K562 (cell line): ENCODE results near the gene CDK5RAP3. TPM values are rescaled to one million over a fixed set of nuclear protein-coding genes. Genes with fewer than 3 reads are reported as not detected.

Experiments used
- ARID1B ChIP-seq: fragments of 450-650 bp; IDR thresholded peaks from 2 replicates; pipeline ENCODE4 v1.6.1; 2016; ENCODE audit warnings: antibody characterized with exemption, mild to moderate bottlenecking, inconsistent platforms
- BHLHE40 ChIP-seq: IDR thresholded peaks from 2 replicates; pipeline ENCODE4 v1.6.1; 2011; ENCODE audit warnings: low read length, improper control_type of control experiment
- CBFA2T3 ChIP-seq: fragments of 450-650 bp; IDR thresholded peaks from 2 replicates; pipeline ENCODE4 v1.6.1; 2017
- E2F1 ChIP-seq: sonication (generic); formaldehyde crosslinking; IDR thresholded peaks from 2 replicates; pipeline ENCODE4 v1.8.1; 2023; ENCODE audit warnings: mild to moderate bottlenecking, missing genetic modification reagents, moderate library complexity
- KDM4B ChIP-seq, 2 experiments: fragments of 450-650 bp in 1 of 2; sonication (generic) in 1 of 2; IDR thresholded peaks; 2 replicates each; pipeline ENCODE4 v1.6.1; 2016 to 2017; ENCODE audit warnings: borderline replicate concordance in 2 of 2, antibody characterized with exemption in 1 of 2, low read depth in 1 of 2, mild to moderate bottlenecking in 1 of 2
- LARP7 ChIP-seq: fragments of 450-650 bp; IDR thresholded peaks from 2 replicates; pipeline ENCODE4 v1.6.1; 2016
- MYC ChIP-seq, 2 experiments: fragments of 250-450 bp in 1 of 2; sonication (Bioruptor Pico) in 1 of 2; IDR thresholded peaks; 2 replicates each; pipeline versions ENCODE4 v1.5.1 to v1.6.1; 2012 to 2021; ENCODE audit warnings: low read depth in 2 of 2, borderline replicate concordance in 1 of 2, improper control_type of control experiment in 1 of 2, low read length in 1 of 2, mild to moderate bottlenecking in 1 of 2, moderate library complexity in 1 of 2
- PCBP1 ChIP-seq: fragments of 200-400 bp; formaldehyde crosslinking; IDR thresholded peaks from 2 replicates; pipeline ENCODE4 v1.6.1; 2018; ENCODE audit warnings: mild to moderate bottlenecking, low read depth, low read length; ENCODE audit not compliant: poor library complexity, severe bottlenecking
- POU5F1 ChIP-seq: fragments of 150-350 bp; IDR thresholded peaks from 2 replicates; pipeline ENCODE4 v1.6.1; 2014; ENCODE audit warnings: borderline replicate concordance, low read length, low read depth, mild to moderate bottlenecking; ENCODE audit not compliant: partially characterized antibody
- SIX5 ChIP-seq, 2 experiments: IDR thresholded peaks; 2 replicates each; pipeline ENCODE4 v1.6.1; 2011; ENCODE audit warnings: low read length in 2 of 2, borderline replicate concordance in 1 of 2, low read depth in 1 of 2, mild to moderate bottlenecking in 1 of 2, moderate library complexity in 1 of 2; ENCODE audit not compliant: insufficient read depth in 1 of 2
- SMAD1 ChIP-seq: fragments of 150-350 bp; IDR thresholded peaks from 2 replicates; pipeline ENCODE4 v1.6.1; 2014; ENCODE audit warnings: low read length, low read depth; ENCODE audit not compliant: partially characterized antibody
- SP2 ChIP-seq: IDR thresholded peaks from 2 replicates; pipeline ENCODE4 v1.6.1; 2011; ENCODE audit warnings: mild to moderate bottlenecking, low read depth, low read length, moderate library complexity; ENCODE audit not compliant: poor library complexity, severe bottlenecking; ENCODE audit errors: extremely low read depth
- TAF7 ChIP-seq: fragments of 450-650 bp; IDR thresholded peaks from 2 replicates; pipeline ENCODE4 v1.6.1; 2016; ENCODE audit warnings: missing genetic modification characterization, missing compliant biosample characterization
- TAL1 ChIP-seq: fragments of 450-650 bp; IDR thresholded peaks from 2 replicates; pipeline ENCODE4 v1.6.1; 2016; ENCODE audit warnings: mild to moderate bottlenecking
- TRIM24 ChIP-seq, 2 experiments: fragments of 450-650 bp; IDR thresholded peaks; 2 replicates each; pipeline ENCODE4 v1.6.1; 2016
- ZNF57 ChIP-seq: fragments of 450-650 bp; formaldehyde crosslinking; IDR thresholded peaks from 2 replicates; pipeline ENCODE4 v1.4.0; 2020; ENCODE audit warnings: mild to moderate bottlenecking, moderate library complexity
- polyA plus RNA-seq, 8 experiments: library from polyadenylated mRNA; depleted of rRNA in 4 of 8; stranded (reverse) in 5 of 8; unstranded in 3 of 8; fragments of >200 nt; fragmentation: Nextera tagmentation in 2 of 8; fragmentation: Illumina TruSeq in 1 of 8; extraction: Ambion mirVana in 2 of 8; extraction: Trizol in 1 of 8; gene quantifications; 2 replicates each; pipeline versions ENCODE4 v1.2.1 to v1.2.3, GENCODE V29; 2011 to 2014; ENCODE audit warnings: inconsistent platforms in 1 of 8, missing spikeins in 1 of 8
- total RNA-seq, 7 experiments: library from RNA; depleted of rRNA in 6 of 7; stranded (reverse); fragments of >200 nt in 6 of 7; fragmentation: Illumina TruSeq in 2 of 7; extraction: Trizol in 2 of 7; gene quantifications; 2 replicates each; pipeline versions ENCODE4 v1.2.1 to v1.2.3, GENCODE V29; 2011 to 2021; ENCODE audit warnings: low replicate concordance in 1 of 7
- TF ChIP-seq, protein P1 (sequence below), 2 experiments: fragments of 450-650 bp in 1 of 2; sonication (generic) in 1 of 2; formaldehyde crosslinking; conservative IDR thresholded peaks; 2 replicates each; pipeline versions ENCODE4 v1.4.0 to v1.8.1; 2020 to 2022; ENCODE audit warnings: mild to moderate bottlenecking in 1 of 2, missing genetic modification reagents in 1 of 2

Gene CDK5RAP3
- total and polyA plus RNA-seq, 9 of the 15 experiments (the other 6 are each of a cell fraction or from before 2014, with no cell fraction given) = 44.2 to 202 (median 91.5) TPM

- TF ChIP-seq SIX5 (IDR thresholded peaks at IDR 0.05; ENCODE audit: borderline replicate concordance in 1 of 2, insufficient read depth in 1 of 2, low read depth in 1 of 2, low read length in 2 of 2) = no peak
- TF ChIP-seq SMAD1 = no peak
- no peak for TF ChIP-seq KDM4B (IDR thresholded peaks at IDR 0.05; ENCODE audit: borderline replicate concordance in 2 of 2, low read depth in 1 of 2)
- no peak for TF ChIP-seq TRIM24 (IDR thresholded peaks at IDR 0.05)
- TF ChIP-seq LARP7 = no peak
- peak; percentile 57 for TF ChIP-seq CBFA2T3
- TF ChIP-seq MYC (IDR thresholded peaks at IDR 0.05; ENCODE audit: low read depth, low read length) = no peak
- TF ChIP-seq MYC (CRISPR knock-in tag; IDR thresholded peaks at IDR 0.05; ENCODE audit: borderline replicate concordance, low read depth) = no peak
- TF ChIP-seq ZNF57 (CRISPR knock-in tag) = no peak
- TF ChIP-seq SP2 = no peak
- TF ChIP-seq ARID1B = peak; percentile 63
- peak; percentile 25; the same call in 1 of the 2 replicates for TF ChIP-seq TAL1
- TF ChIP-seq PCBP1 = no peak
- peak; percentile 44; the same call in 1 of the 2 replicates for TF ChIP-seq BHLHE40
- TF ChIP-seq POU5F1 = no peak
- no peak for TF ChIP-seq E2F1 (CRISPR knock-in tag)
- TF ChIP-seq TAF7 (tag) = no peak
- TF ChIP-seq, protein P1, sequence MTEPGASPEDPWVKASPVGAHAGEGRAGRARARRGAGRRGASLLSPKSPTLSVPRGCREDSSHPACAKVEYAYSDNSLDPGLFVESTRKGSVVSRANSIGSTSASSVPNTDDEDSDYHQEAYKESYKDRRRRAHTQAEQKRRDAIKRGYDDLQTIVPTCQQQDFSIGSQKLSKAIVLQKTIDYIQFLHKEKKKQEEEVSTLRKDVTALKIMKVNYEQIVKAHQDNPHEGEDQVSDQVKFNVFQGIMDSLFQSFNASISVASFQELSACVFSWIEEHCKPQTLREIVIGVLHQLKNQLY (CRISPR knock-in tag; conservative IDR thresholded peaks at IDR 0.05) = no peak
These were observed 25.3 kb downstream of the CDK5RAP3 start (continued) for GRCh38 chr17:47996201-47996600.
